ENCODE measurements around the gene PTH2. TPM values are rescaled to one million over a fixed set of nuclear protein-coding genes. Genes with fewer than 3 reads are reported as not detected.

Gene PTH2
- total and polyA plus RNA-seq, 10 of the 15 experiments (the other 5 are each of a cell fraction or from before 2014, with no cell fraction given): not detected

DNA sequence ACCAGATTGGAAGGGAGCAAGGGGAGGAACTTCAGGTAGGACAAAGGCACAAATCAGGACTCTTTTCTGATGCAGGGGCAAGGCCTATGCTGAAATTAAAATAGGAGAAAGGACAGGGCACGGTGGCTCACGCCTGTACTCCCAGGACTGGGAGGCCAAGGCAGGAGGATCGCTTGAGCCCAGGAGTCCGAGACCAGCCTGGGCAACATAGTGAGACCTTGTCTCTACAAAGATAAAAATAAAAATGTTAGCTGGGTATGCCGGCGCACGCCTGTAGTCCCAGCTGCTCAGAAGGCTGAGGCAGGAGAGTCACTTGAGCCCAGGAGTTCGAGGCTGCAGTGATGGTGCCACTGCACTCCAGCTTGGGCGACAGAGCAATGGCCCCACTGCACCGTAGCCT is 12.4 kb upstream of the PTH2 start:
- H4K20me1 ChIP-seq (ENCODE audit: control insufficient read depth, insufficient read depth): no peaks in the 10 kb centered on the region

More for the DNA sequence above, 12.4 kb upstream of the PTH2 start:
- ChIA-PET POLR2A (no interaction called here), SMC1A (ENCODE audit: uncharacterized antibody, unreplicated experiment) (interaction anchor here (0.8 to 1.6 kb wide), 4 partner anchors 40 to 67 kb away, joined by 3 to 5 read pairs (median 3); no protein-coding TSS in a partner anchor), CTCF (interaction anchor here (0.6 to 2.2 kb wide), 8 partner anchors 9 to 227 kb away, joined by 3 to 8 read pairs (median 4); partner anchors contain the start of genes FLT3LG and GFY), RAD21 (ENCODE audit: unreplicated experiment) (interaction anchor here (1.1 kb wide), 1 partner anchor 44 kb away, joined by 4 read pairs; no protein-coding TSS in a partner anchor)
- DNase-seq (ENCODE audit: low read depth, low spot score) (no peak), ATAC-seq (no peak), FAIRE-seq (no peak)
- intact Hi-C loops (cut with micrococcal nuclease; ENCODE audit: unreplicated experiment) (no loop called here), in situ Hi-C loops (cut with MboI) (loop anchor here (5.0 kb wide), 1 partner anchor 43 kb away; no protein-coding TSS in a partner anchor)
- Histone ChIP-seq H3K4me1 (ENCODE audit: control insufficient read depth, insufficient read depth, low read length) (no peaks in the 10 kb centered on the region), H3K36me3 (ENCODE audit: control insufficient read depth in 2 of 2, insufficient read depth in 2 of 2, low read length in 1 of 2) (no peaks in the 10 kb centered on the region), H3K9ac (ENCODE audit: control insufficient read depth, insufficient read depth, low read length) (no peak overlapping the region), H3K27ac (ENCODE audit: control insufficient read depth, insufficient read depth) (no peak overlapping the region), H3K9me3 (replicated peaks; ENCODE audit: control insufficient read depth, insufficient read depth, low read length) (no peaks in the 10 kb centered on the region), H2AFZ (ENCODE audit: control insufficient read depth, low read depth, low read length) (no peak overlapping the region), H3K79me2 (ENCODE audit: control insufficient read depth, insufficient read depth, low read length) (no peaks in the 10 kb centered on the region), H3K4me2 (ENCODE audit: control insufficient read depth, insufficient read depth) (no peak overlapping the region), H3K27me3 (replicated peaks in 1 of 2; ENCODE audit: control insufficient read depth in 2 of 2, insufficient read depth in 2 of 2, low read length in 1 of 2) (peaks cover 8 to 20% of the 10 kb centered on the region in 2 experiments), H3K4me3 (no peak overlapping the region)
- WGBS (ENCODE audit: insufficient coverage, insufficient replicate concordance, low lambda C conversion rate, missing lambda C conversion rate): 79% methylated on average over 10 of the region's 10 CpGs
- no TSS peak for BruUV-seq (replicated peaks)
- TF ChIP-seq, protein P1, sequence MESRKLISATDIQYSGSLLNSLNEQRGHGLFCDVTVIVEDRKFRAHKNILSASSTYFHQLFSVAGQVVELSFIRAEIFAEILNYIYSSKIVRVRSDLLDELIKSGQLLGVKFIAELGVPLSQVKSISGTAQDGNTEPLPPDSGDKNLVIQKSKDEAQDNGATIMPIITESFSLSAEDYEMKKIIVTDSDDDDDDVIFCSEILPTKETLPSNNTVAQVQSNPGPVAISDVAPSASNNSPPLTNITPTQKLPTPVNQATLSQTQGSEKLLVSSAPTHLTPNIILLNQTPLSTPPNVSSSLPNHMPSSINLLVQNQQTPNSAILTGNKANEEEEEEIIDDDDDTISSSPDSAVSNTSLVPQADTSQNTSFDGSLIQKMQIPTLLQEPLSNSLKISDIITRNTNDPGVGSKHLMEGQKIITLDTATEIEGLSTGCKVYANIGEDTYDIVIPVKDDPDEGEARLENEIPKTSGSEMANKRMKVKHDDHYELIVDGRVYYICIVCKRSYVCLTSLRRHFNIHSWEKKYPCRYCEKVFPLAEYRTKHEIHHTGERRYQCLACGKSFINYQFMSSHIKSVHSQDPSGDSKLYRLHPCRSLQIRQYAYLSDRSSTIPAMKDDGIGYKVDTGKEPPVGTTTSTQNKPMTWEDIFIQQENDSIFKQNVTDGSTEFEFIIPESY (IDR thresholded peaks at IDR 0.05): no peak
- TF ChIP-seq, protein P2, sequence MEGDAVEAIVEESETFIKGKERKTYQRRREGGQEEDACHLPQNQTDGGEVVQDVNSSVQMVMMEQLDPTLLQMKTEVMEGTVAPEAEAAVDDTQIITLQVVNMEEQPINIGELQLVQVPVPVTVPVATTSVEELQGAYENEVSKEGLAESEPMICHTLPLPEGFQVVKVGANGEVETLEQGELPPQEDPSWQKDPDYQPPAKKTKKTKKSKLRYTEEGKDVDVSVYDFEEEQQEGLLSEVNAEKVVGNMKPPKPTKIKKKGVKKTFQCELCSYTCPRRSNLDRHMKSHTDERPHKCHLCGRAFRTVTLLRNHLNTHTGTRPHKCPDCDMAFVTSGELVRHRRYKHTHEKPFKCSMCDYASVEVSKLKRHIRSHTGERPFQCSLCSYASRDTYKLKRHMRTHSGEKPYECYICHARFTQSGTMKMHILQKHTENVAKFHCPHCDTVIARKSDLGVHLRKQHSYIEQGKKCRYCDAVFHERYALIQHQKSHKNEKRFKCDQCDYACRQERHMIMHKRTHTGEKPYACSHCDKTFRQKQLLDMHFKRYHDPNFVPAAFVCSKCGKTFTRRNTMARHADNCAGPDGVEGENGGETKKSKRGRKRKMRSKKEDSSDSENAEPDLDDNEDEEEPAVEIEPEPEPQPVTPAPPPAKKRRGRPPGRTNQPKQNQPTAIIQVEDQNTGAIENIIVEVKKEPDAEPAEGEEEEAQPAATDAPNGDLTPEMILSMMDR (IDR thresholded peaks at IDR 0.05 in 2 of 3, conservative IDR thresholded peaks at IDR 0.05 in 1 of 3; ENCODE audit: control insufficient read depth in 2 of 3, extremely low read depth in 1 of 3, insufficient read depth in 1 of 3, low read depth in 3 of 3, low read length in 3 of 3): no peak
- TF ChIP-seq BRCA1 (IDR thresholded peaks at IDR 0.05; ENCODE audit: low read depth, low read length): no peak
- no peak for TF ChIP-seq FOXK2 (IDR thresholded peaks at IDR 0.05)
- TF ChIP-seq NR2F1 (conservative IDR thresholded peaks at IDR 0.05): no peak
- no peak for TF ChIP-seq FOS (IDR thresholded peaks at IDR 0.05; ENCODE audit: borderline replicate concordance, extremely low read depth, insufficient read length)
- TF ChIP-seq CHD1 (IDR thresholded peaks at IDR 0.05; ENCODE audit: low read depth, low read length): no peak
- no peak for TF ChIP-seq MEF2B (IDR thresholded peaks at IDR 0.05; ENCODE audit: partially characterized antibody, poor library complexity, severe bottlenecking)
- no peak for TF ChIP-seq CBFB (IDR thresholded peaks at IDR 0.05; ENCODE audit: low read depth)
- TF ChIP-seq WRNIP1 (IDR thresholded peaks at IDR 0.05; ENCODE audit: borderline replicate concordance, low read depth, low read length): no peak
- no peak for TF ChIP-seq RB1 (IDR thresholded peaks at IDR 0.05; ENCODE audit: borderline replicate concordance)
- no peak for TF ChIP-seq ZNF384 (IDR thresholded peaks at IDR 0.05; ENCODE audit: borderline replicate concordance, low read depth, low read length)
- TF ChIP-seq NFIC (IDR thresholded peaks at IDR 0.05; ENCODE audit: low read depth, low read length): no peak
- TF ChIP-seq RUNX3 (IDR thresholded peaks at IDR 0.05; ENCODE audit: low read length): no peak
- TF ChIP-seq, protein P3, sequence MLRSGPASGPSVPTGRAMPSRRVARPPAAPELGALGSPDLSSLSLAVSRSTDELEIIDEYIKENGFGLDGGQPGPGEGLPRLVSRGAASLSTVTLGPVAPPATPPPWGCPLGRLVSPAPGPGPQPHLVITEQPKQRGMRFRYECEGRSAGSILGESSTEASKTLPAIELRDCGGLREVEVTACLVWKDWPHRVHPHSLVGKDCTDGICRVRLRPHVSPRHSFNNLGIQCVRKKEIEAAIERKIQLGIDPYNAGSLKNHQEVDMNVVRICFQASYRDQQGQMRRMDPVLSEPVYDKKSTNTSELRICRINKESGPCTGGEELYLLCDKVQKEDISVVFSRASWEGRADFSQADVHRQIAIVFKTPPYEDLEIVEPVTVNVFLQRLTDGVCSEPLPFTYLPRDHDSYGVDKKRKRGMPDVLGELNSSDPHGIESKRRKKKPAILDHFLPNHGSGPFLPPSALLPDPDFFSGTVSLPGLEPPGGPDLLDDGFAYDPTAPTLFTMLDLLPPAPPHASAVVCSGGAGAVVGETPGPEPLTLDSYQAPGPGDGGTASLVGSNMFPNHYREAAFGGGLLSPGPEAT (IDR thresholded peaks at IDR 0.05; ENCODE audit: low read depth): no peak
- no peak for TF ChIP-seq NBN (IDR thresholded peaks at IDR 0.05)
- TF ChIP-seq, protein P4, sequence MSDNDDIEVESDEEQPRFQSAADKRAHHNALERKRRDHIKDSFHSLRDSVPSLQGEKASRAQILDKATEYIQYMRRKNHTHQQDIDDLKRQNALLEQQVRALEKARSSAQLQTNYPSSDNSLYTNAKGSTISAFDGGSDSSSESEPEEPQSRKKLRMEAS (IDR thresholded peaks at IDR 0.05; ENCODE audit: low read depth, low read length): no peak

Data from GM12878 (cell line).